Measurements from ENCODE around the gene OBSCN.
A peak's percentile ranks its signal among the peaks of the same experiment; 100 is the strongest.
"Not testable (repeated sequence)": the region's sequence is repeated elsewhere in the genome, so short reads cannot be mapped to it uniquely, and the experiment has no call there.

OBSCN gene

GRCh38 chr1:228226956-228227791 is 19.3 kb downstream of the OBSCN start:
- DNase-seq (ENCODE audit: low spot score) = no peak

GRCh38 chr1:228228147-228228546 is 20.3 kb downstream of the OBSCN start:
- DNase-seq (ENCODE audit: low spot score) = not testable (repeated sequence)

- DNase-seq (ENCODE audit: low spot score) = no peak
Observed at GRCh38 chr1:228228601-228229074, 20.8 kb downstream of the OBSCN start.

GRCh38 chr1:228231189-228231588 is 23.3 kb downstream of the OBSCN start:
- no peak for DNase-seq (ENCODE audit: low spot score)

- no peak for DNase-seq (ENCODE audit: low spot score)
Observed at GRCh38 chr1:228233136-228233535, 25.3 kb downstream of the OBSCN start.

GRCh38 chr1:228234921-228235320 is 27.1 kb downstream of the OBSCN start:
- no peak for DNase-seq (ENCODE audit: low spot score)

GRCh38 chr1:228236744-228237143 is 28.9 kb downstream of the OBSCN start:
- DNase-seq (ENCODE audit: low spot score) = peak; percentile 64

- no peak for DNase-seq (ENCODE audit: low spot score)
Observed at GRCh38 chr1:228238007-228238406, 30.2 kb downstream of the OBSCN start.

GRCh38 chr1:228238461-228238860 is 30.6 kb downstream of the OBSCN start:
- no peak for DNase-seq (ENCODE audit: low spot score)

GRCh38 chr1:228240411-228241240 is 32.8 kb downstream of the OBSCN start:
- no peak for DNase-seq (ENCODE audit: low spot score)

GRCh38 chr1:228241259-228241658 is 33.4 kb downstream of the OBSCN start:
- DNase-seq (ENCODE audit: low spot score) = no peak

- no peak for DNase-seq (ENCODE audit: low spot score)
Observed at GRCh38 chr1:228242409-228242808, 34.6 kb downstream of the OBSCN start.

GRCh38 chr1:228243093-228243492 is 35.2 kb downstream of the OBSCN start:
- DNase-seq (ENCODE audit: low spot score) = no peak

GRCh38 chr1:228243989-228244388 is 36.1 kb downstream of the OBSCN start:
- DNase-seq (ENCODE audit: low spot score) = not testable (repeated sequence)

- no peak for DNase-seq (ENCODE audit: low spot score)
Observed at GRCh38 chr1:228245111-228245510, 37.3 kb downstream of the OBSCN start.

- no peak for DNase-seq (ENCODE audit: low spot score)
Observed at GRCh38 chr1:228246216-228246900, 38.5 kb downstream of the OBSCN start.

GRCh38 chr1:228249513-228250305 is 41.9 kb downstream of the OBSCN start:
- DNase-seq (ENCODE audit: low spot score) = no peak

GRCh38 chr1:228252476-228252875 is 44.6 kb downstream of the OBSCN start:
- not testable (repeated sequence) for DNase-seq (ENCODE audit: low spot score)

GRCh38 chr1:228256626-228257375 is 49.0 kb downstream of the OBSCN start:
- DNase-seq (ENCODE audit: low spot score) = no peak

- no peak for DNase-seq (ENCODE audit: low spot score)
Observed at GRCh38 chr1:228258486-228258885, 50.6 kb downstream of the OBSCN start.

All from AG20443 (cell line).